Urinary bladder (tissue), 4 donors: Measurements from ENCODE around the gene KCTD17. TPM values are rescaled to one million over a fixed set of nuclear protein-coding genes. Genes with fewer than 3 reads are reported as not detected.

Source experiments
- DNase-seq: peaks from one replicate; pipeline ENCODE4 v3.0.0-alpha.2; 2015; ENCODE audit errors: extremely low spot score
- H3K27ac ChIP-seq: one replicate; pipeline ENCODE4 v1.5.1; 2013; ENCODE audit warnings: low read depth, mild to moderate bottlenecking, moderate library complexity
- H3K36me3 ChIP-seq: one replicate; pipeline ENCODE4 v1.6.1; 2013; ENCODE audit warnings: mild to moderate bottlenecking, moderate library complexity; ENCODE audit not compliant: insufficient read depth
- H3K4me1 ChIP-seq: one replicate; pipeline ENCODE4 v1.6.1; 2013; ENCODE audit warnings: mild to moderate bottlenecking, moderate library complexity; ENCODE audit not compliant: insufficient read depth
- H3K4me3 ChIP-seq: one replicate; pipeline ENCODE4 v1.5.1; 2013; ENCODE audit warnings: low read depth, low read length
- WGBS: extraction: QIAGEN DNeasy Blood & Tissue Kit; methylation state at CpG from one replicate; pipeline ENCODE4 v1.1.7; 2013; 5-methylcytosine and 5-hydroxymethylcytosine counted together
- polyA plus RNA-seq: library from polyadenylated mRNA; stranded (reverse); fragments of 200-250 nt; gene quantifications from one replicate; pipeline ENCODE4 v1.2.3, GENCODE V29; 2013
- total RNA-seq: library from RNA; depleted of rRNA; stranded (reverse); fragments of >200 nt; gene quantifications from one replicate; pipeline ENCODE4 v1.2.3, GENCODE V29; 2014
- donor health status: healthy with polysubstance abuse.
- donor health status: healthy.

Gene KCTD17
- total and polyA plus RNA-seq, 2 donors: 13.8 to 36.1 TPM

DNA sequence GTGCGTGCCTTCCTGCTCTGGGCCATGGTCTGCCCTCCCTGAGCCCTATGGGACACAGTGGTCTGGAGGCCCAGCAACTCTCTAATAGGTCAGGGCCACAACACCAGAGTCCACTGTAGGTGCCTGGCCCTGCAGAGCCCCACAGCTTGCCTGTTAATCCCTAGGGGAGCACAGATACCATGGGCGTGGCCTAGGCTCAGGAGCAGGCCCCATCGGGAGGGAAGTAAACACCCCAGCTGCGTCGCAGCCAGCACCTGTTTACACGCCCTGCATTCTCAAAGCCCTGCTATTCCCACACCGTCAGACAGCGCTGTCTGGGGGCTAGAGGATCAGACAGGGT is 2.5 kb downstream of the KCTD17 start:
- no peaks in the 10 kb centered on the region for H3K4me1 ChIP-seq
- DNase-seq: no peak
- no peaks in the 10 kb centered on the region for H3K36me3 ChIP-seq
- H3K4me3 ChIP-seq: no peak overlapping the region
- WGBS: 79% methylated on average over 8 of the region's 8 CpGs
- no peak overlapping the region for H3K27ac ChIP-seq

DNA sequence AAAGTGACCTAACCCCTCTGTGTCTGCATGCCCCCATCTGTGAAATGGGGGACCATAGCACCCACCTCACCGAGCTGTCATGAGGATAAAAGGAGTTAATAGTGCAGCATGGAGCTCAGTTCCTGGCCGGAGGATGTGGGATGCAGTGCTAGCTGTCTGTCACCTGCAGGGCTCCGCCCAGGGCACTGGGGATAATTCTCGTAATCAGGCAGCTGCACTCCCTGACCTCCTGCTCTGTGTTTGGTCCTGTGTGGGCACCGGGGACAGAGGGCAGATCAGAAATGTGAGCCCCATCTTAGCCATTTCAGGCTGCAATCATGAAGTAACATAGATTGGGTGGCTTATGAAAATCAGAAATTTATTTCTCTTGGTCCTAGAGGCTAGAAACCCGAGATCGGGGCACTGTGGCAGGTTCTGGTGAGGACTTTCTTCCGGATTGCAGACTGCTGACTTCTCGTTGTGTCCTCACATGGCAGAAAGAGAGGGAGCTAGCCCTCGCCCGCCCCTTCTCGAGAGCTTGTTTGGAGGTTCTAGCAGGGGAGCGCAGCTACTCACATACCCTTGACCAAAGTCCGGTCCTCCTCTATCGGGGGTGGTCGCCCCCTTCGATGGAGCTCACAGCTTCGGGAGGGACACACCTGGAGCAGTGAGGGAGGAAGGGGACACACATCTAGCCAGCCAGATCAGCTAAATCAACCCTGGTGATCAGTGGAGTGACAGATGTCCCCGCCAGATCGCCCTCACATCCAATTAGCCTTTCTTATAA is 3.2 kb downstream of the KCTD17 start:
- WGBS: 94% methylated on average over 20 of the region's 20 CpGs
- Histone ChIP-seq H3K27ac (no peak overlapping the region), H3K4me1 (no peaks in the 10 kb centered on the region), H3K4me3 (no peak overlapping the region), H3K36me3 (peaks cover 4% of the 10 kb centered on the region)
- no peak for DNase-seq

GRCh38 chr22:37056246-37056645 is 4.7 kb downstream of the KCTD17 start:
- peaks cover 4% of the 10 kb centered on the region for H3K36me3 ChIP-seq
- DNase-seq: no peak
- no peak overlapping the region for H3K27ac ChIP-seq
- 97% methylated on average over 13 of the region's 13 CpGs for WGBS
- no peaks in the 10 kb centered on the region for H3K4me1 ChIP-seq
- H3K4me3 ChIP-seq: no peak overlapping the region

GRCh38 chr22:37057226-37057625 is 5.7 kb downstream of the KCTD17 start:
- no peak overlapping the region for H3K27ac ChIP-seq
- WGBS: 84% methylated on average over 9 of the region's 9 CpGs
- H3K4me1 ChIP-seq: no peaks in the 10 kb centered on the region
- DNase-seq: no peak
- H3K36me3 ChIP-seq: peaks cover 4% of the 10 kb centered on the region
- H3K4me3 ChIP-seq: no peak overlapping the region

DNA sequence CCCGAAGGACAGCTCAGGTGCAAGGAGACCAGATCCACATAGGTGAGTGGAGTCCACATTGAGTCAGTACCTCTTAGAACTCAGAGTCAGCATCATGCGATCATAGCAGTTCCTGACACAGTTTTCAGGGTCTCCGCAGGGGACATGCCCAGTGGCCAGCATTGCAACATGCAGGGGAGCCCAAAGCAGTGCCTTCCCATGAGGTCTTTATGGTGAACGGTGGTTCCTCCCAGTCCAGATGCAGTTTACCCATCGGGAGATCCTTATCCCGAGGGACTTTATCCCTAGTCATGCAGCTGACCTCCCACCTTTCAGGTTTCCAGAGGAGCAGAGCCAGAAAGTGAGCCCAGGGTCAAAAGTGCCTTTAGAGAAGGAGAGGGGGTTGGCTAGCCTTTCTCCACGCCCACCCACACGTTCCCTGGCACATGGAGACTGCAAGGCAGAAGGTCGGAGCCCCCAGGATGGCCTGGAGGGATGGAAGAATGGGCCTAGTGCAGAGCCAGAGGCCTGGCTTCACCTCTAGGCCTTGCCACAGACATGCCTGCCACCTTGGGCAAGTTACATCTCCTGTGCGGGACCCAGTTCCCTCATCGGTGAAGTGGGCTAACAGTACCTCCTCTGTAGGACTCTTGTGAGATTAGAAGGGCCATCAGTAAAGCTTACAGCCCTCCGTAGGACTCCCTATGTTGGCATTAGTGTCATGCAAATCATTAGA is 6.4 kb downstream of the KCTD17 start:
- H3K27ac ChIP-seq: no peak overlapping the region
- no peaks in the 10 kb centered on the region for H3K4me1 ChIP-seq
- no peak overlapping the region for H3K4me3 ChIP-seq
- peaks cover 4% of the 10 kb centered on the region for H3K36me3 ChIP-seq
- 85% methylated on average over 12 of the region's 12 CpGs for WGBS
- no peak for DNase-seq

- Histone ChIP-seq H3K4me3 (no peak overlapping the region), H3K36me3 (peaks cover 4% of the 10 kb centered on the region), H3K4me1 (no peaks in the 10 kb centered on the region), H3K27ac (no peak overlapping the region)
- no peak for DNase-seq
- 92% methylated on average over 28 of the region's 28 CpGs for WGBS
These were observed 7.6 kb downstream of the KCTD17 start for GRCh38 chr22:37058917-37059701.

GRCh38 chr22:37059876-37060449 is 8.4 kb downstream of the KCTD17 start:
- Histone ChIP-seq H3K36me3 (peaks cover 4% of the 10 kb centered on the region), H3K4me1 (no peaks in the 10 kb centered on the region), H3K27ac (no peak overlapping the region), H3K4me3 (no peak overlapping the region)
- 88% methylated on average over 9 of the region's 9 CpGs for WGBS
- DNase-seq: no peak

DNA sequence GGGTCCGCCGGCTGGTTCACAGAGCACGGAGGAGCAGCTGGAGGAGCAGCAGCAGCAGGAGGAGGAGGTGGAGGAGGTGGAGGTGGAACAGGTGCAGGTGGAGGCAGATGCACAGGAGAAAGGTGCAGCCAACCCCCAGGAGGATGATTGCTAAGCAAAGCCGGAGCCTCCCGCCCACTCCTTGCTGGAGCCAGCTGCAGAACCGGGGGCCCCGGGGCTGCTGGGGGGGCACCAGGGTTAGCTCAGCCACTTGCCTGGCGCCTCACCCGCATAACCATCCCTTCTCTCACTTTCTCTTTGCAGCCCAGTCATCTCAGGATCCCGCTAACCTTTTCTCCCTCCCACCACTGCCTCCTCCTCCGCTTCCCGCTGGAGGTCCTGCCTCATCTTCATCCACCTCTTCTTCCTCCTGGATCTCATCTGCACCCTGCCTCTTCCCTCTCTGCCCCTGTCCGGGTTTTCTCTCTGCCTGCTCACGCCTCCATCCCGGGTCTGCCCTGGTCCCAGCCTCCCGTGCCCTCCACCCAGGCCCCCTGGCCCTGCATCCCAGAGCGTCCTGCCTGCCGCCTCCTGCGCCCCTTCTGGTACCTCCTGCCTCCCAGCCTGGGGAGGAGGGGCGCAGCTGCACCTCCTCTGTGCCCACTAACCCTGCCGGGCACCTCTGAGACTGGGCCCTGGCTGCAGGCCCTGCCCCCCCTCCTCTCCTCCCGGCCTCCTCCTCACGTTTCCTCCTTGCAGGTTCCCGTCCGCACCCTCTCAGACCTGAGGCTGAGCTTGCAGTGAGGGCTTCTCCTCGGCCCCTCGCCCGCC is 9.5 kb downstream of the KCTD17 start:
- Histone ChIP-seq H3K36me3 (peaks cover 4% of the 10 kb centered on the region), H3K27ac (no peak overlapping the region), H3K4me1 (no peaks in the 10 kb centered on the region), H3K4me3 (no peak overlapping the region)
- no peak for DNase-seq
- WGBS: 84% methylated on average over 28 of the region's 28 CpGs

GRCh38 chr22:37061611-37062375 is 10.3 kb downstream of the KCTD17 start:
- H3K36me3 ChIP-seq: peaks cover 4% of the 10 kb centered on the region
- WGBS: 84% methylated on average over 10 of the region's 10 CpGs
- H3K4me1 ChIP-seq: no peaks in the 10 kb centered on the region
- no peak overlapping the region for H3K4me3 ChIP-seq
- no peak overlapping the region for H3K27ac ChIP-seq
- no peak for DNase-seq

GRCh38 chr22:37062376-37062675 is 10.8 kb downstream of the KCTD17 start:
- 66% methylated on average over 7 of the region's 7 CpGs for WGBS
- H3K36me3 ChIP-seq: peaks cover 4% of the 10 kb centered on the region
- no peak overlapping the region for H3K4me3 ChIP-seq

GRCh38 chr22:37062702-37063381 is 11.3 kb downstream of the KCTD17 start:
- no peak overlapping the region for H3K4me3 ChIP-seq
- H3K27ac ChIP-seq: no peak overlapping the region
- H3K36me3 ChIP-seq: peaks cover 4% of the 10 kb centered on the region
- H3K4me1 ChIP-seq: no peaks in the 10 kb centered on the region
- DNase-seq: no peak
- 81% methylated on average over 15 of the region's 15 CpGs for WGBS

More at GRCh38 chr22:37062376-37062675, 10.8 kb downstream of the KCTD17 start:
- no peak overlapping the region for H3K27ac ChIP-seq
- no peaks in the 10 kb centered on the region for H3K4me1 ChIP-seq
- no peak for DNase-seq
